ENCODE data around the gene WDR88.

Gene WDR88

DNA sequence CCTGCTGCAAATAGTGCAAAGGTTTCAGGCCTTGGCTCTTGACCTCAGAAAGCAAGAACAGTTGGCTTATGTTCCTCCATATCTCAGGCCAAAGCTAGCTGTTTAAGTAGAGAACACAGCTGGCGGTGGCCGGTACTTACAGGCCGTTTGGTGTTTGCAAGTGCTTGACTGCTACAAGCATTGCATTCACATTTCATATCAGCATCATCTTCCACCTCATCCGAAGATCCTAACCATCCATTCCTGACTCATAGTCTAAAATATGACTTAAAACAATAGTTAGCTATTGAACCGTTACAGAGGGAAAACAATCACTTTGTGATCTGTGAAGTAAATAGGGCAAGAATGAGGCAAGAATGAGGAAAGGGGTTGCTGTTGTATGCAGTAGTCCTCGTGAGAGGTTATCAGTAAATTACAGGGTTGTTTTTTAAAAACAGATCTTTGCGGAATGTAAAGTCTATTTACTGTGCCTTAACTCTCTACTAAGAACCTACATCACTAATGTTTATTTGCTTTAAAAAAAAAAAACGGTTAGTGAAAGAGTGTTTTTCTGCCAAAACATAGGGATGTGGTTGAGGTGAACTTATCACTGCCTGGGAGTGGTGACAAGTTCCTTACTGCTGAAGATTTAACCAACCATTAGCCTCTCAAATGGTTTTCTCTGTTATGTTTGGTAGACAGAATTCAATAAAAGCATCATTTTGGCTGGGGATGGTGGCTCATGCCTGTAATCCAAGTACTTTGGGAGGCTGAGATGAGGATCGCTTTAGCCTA, 21.6 kb upstream of the WDR88 start:
- no peak for TF ChIP-seq ARNT (IDR thresholded peaks at IDR 0.05)
- TF ChIP-seq FOXA1 (IDR thresholded peaks at IDR 0.05), result no peak
- ChIA-PET CTCF (no interaction called here), POLR2A (no interaction called here)
- DNase-seq (ENCODE audit: extremely low spot score), result no peak

- ChIA-PET CTCF (no interaction called here), POLR2A (no interaction called here)
- no peak for DNase-seq (ENCODE audit: extremely low spot score)
- TF ChIP-seq ZNF384 (IDR thresholded peaks at IDR 0.05), result no peak
- no peak for TF ChIP-seq SUZ12 (IDR thresholded peaks at IDR 0.05)
- TF ChIP-seq FOXA1 (IDR thresholded peaks at IDR 0.05), result no peak
- no peak for TF ChIP-seq L3MBTL2 (conservative IDR thresholded peaks at IDR 0.05)
- TF ChIP-seq FOXM1 (IDR thresholded peaks at IDR 0.05; ENCODE audit: borderline replicate concordance), result no peak
- no peak for TF ChIP-seq ELF4 (IDR thresholded peaks at IDR 0.05)
- TF ChIP-seq LEF1 (IDR thresholded peaks at IDR 0.05; ENCODE audit: borderline replicate concordance), result no peak
- no peak for TF ChIP-seq ARNT (IDR thresholded peaks at IDR 0.05)
- TF ChIP-seq SP1 (IDR thresholded peaks at IDR 0.05), result no peak
- TF ChIP-seq NFRKB (IDR thresholded peaks at IDR 0.05), result no peak
These were observed 20.3 kb upstream of the WDR88 start for GRCh38 chr19:33111587-33111986.

GRCh38 chr19:33114312-33114711, 17.6 kb upstream of the WDR88 start:
- POLR2A ChIA-PET, result no interaction called here
- CTCF ChIA-PET, result no interaction called here
- no peak for TF ChIP-seq HDGF (IDR thresholded peaks at IDR 0.05; ENCODE audit: borderline replicate concordance)
- TF ChIP-seq, protein P1, sequence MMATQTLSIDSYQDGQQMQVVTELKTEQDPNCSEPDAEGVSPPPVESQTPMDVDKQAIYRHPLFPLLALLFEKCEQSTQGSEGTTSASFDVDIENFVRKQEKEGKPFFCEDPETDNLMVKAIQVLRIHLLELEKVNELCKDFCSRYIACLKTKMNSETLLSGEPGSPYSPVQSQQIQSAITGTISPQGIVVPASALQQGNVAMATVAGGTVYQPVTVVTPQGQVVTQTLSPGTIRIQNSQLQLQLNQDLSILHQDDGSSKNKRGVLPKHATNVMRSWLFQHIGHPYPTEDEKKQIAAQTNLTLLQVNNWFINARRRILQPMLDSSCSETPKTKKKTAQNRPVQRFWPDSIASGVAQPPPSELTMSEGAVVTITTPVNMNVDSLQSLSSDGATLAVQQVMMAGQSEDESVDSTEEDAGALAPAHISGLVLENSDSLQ (IDR thresholded peaks at IDR 0.05), result no peak
- no peak for TF ChIP-seq ELF4 (IDR thresholded peaks at IDR 0.05)
- TF ChIP-seq ARNT (IDR thresholded peaks at IDR 0.05), result no peak
- TF ChIP-seq FOXK2 (IDR thresholded peaks at IDR 0.05), result no peak
- TF ChIP-seq L3MBTL2 (conservative IDR thresholded peaks at IDR 0.05), result no peak
- TF ChIP-seq CTBP1 (IDR thresholded peaks at IDR 0.05; ENCODE audit: borderline replicate concordance), result no peak
- no peak for TF ChIP-seq ZNF384 (IDR thresholded peaks at IDR 0.05)
- TF ChIP-seq FOXM1 (IDR thresholded peaks at IDR 0.05; ENCODE audit: borderline replicate concordance), result no peak
- TF ChIP-seq FOXA1 (IDR thresholded peaks at IDR 0.05), result no peak
- no peak for DNase-seq (ENCODE audit: extremely low spot score)

DNA sequence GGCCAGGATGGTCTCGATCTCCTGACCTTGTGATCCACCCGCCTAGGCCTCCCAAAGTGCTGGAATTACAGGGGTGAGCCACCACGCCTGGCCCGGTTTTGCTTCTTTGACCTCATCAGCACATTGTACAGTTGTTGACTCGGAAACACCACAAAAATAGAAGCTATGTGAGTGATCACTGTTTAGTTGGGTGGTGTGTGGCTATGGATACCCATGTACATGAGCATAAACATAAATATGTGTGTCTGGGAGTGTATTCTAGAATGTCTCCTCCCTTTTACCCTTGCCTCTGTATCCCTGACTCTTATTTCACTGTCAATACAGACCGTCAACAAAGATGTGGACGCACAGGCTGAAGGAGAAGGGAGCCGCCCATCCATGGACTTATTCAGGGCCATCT, 14.4 kb upstream of the WDR88 start:
- POLR2A ChIA-PET, result no interaction called here
- no peak for DNase-seq (ENCODE audit: extremely low spot score)
- CTCF ChIA-PET, result no interaction called here
- no peak for TF ChIP-seq CTBP1 (IDR thresholded peaks at IDR 0.05; ENCODE audit: borderline replicate concordance)
- TF ChIP-seq TARDBP (IDR thresholded peaks at IDR 0.05), result no peak
- TF ChIP-seq NFRKB (IDR thresholded peaks at IDR 0.05), result no peak
- no peak for TF ChIP-seq L3MBTL2 (conservative IDR thresholded peaks at IDR 0.05)
- TF ChIP-seq FOXK2 (IDR thresholded peaks at IDR 0.05), result no peak
- TF ChIP-seq ARNT (IDR thresholded peaks at IDR 0.05), result no peak
- TF ChIP-seq ZNF384 (IDR thresholded peaks at IDR 0.05), result no peak
- TF ChIP-seq LEF1 (IDR thresholded peaks at IDR 0.05; ENCODE audit: borderline replicate concordance), result no peak
- no peak for TF ChIP-seq FOXM1 (IDR thresholded peaks at IDR 0.05; ENCODE audit: borderline replicate concordance)

DNA sequence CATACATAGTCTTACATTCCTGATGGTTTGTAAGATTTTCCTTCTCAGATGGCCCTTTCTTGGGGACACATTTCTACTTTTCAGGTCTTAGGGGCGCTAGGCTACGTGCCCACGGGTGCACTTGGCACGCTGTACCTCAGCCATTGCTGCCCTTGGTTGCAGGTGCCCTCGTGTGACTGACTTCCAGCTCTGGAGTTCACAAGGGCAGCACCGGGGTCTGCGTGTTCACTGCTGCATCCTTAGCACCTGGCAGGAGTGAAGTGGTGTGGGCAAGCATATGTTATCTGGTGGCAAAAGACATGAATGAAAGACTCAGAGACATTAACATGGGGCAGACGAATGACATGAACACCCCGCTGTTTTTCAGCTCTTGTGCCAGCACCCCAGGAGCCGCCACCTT, 13.3 kb upstream of the WDR88 start:
- ChIA-PET POLR2A (no interaction called here), CTCF (interaction anchor here (0.7 to 1.7 kb wide), 2 partner anchors 142 to 146 kb away, joined by 3 to 5 read pairs; no protein-coding TSS in a partner anchor)
- TF ChIP-seq BHLHE40 (IDR thresholded peaks at IDR 0.05; ENCODE audit: borderline replicate concordance) (no peak), CTBP1 (IDR thresholded peaks at IDR 0.05; ENCODE audit: borderline replicate concordance) (no peak), LEF1 (IDR thresholded peaks at IDR 0.05; ENCODE audit: borderline replicate concordance) (no peak), SUZ12 (IDR thresholded peaks at IDR 0.05) (no peak), SP1 (IDR thresholded peaks at IDR 0.05) (no peak)
- no peak for DNase-seq (ENCODE audit: extremely low spot score)

GRCh38 chr19:33124207-33125098, 7.5 kb upstream of the WDR88 start:
- no peak for DNase-seq (ENCODE audit: extremely low spot score)
- POLR2A ChIA-PET, result interaction anchor here (1.0 to 1.7 kb wide), 2 partner anchors 52 to 62 kb away, joined by 3 to 7 read pairs; no protein-coding TSS in a partner anchor
- TF ChIP-seq SP1 (IDR thresholded peaks at IDR 0.05) (no peak), FOXA1 (IDR thresholded peaks at IDR 0.05) (no peak), ELF4 (IDR thresholded peaks at IDR 0.05) (no peak), FOXK2 (IDR thresholded peaks at IDR 0.05) (no peak), SUZ12 (IDR thresholded peaks at IDR 0.05) (no peak), HDGF (IDR thresholded peaks at IDR 0.05; ENCODE audit: borderline replicate concordance) (no peak), CTBP1 (IDR thresholded peaks at IDR 0.05; ENCODE audit: borderline replicate concordance) (no peak), ZNF384 (IDR thresholded peaks at IDR 0.05) (no peak), ARNT (IDR thresholded peaks at IDR 0.05) (no peak), BHLHE40 (IDR thresholded peaks at IDR 0.05; ENCODE audit: borderline replicate concordance) (no peak), FOXM1 (IDR thresholded peaks at IDR 0.05; ENCODE audit: borderline replicate concordance) (no peak), TARDBP (IDR thresholded peaks at IDR 0.05) (no peak), L3MBTL2 (conservative IDR thresholded peaks at IDR 0.05) (no peak), NFRKB (IDR thresholded peaks at IDR 0.05) (no peak), LEF1 (IDR thresholded peaks at IDR 0.05; ENCODE audit: borderline replicate concordance) (no peak)
- TF ChIP-seq, protein P1 (IDR thresholded peaks at IDR 0.05), result no peak

More at GRCh38 chr19:33124207-33125098, 7.5 kb upstream of the WDR88 start:
- CTCF ChIA-PET, result interaction anchor here (0.6 to 3.5 kb wide), 4 partner anchors 59 to 793 kb away, joined by 3 to 22 read pairs (median 4); no protein-coding TSS in a partner anchor

Data from HEK293T (cell line).